ENCODE results near the gene ANKHD1.

ANKHD1 gene

DNA sequence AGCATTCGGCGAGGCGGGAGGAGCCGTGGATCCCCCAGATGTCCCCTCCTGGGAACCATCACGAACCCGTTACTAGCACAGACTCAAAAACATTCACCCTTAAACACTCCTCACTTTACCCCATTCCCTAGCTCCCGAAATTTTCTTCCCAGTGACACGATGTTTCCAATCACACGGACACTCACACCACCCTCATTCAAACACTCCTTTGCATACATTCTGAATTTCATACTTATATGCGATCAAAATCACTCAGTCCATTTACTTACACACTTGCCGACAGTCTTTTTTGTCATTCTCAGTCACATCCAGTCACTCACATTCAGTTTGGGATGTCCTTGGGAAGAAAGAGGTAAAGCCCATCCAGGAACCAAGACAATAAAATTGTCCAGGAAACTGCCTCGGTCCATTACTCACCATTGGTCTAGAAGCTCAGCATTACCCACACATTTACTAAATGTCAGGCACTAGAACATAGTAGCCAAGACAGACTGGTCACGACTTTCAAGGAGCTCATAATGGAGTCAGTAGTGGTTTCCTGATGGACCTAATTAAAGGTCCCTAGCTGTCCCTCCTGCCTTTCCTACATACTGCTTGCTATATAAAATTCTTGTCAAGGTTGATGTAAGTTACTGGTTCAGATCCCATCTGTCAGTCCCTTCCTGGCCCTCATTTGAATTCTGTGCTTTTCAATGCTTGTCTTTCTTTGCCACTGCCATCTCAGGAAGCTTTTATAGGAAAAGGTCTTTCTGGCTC is 163.6 kb downstream of the ANKHD1 start:
- no peak for DNase-seq (ENCODE audit: extremely low spot score)
- TF ChIP-seq, protein P1, sequence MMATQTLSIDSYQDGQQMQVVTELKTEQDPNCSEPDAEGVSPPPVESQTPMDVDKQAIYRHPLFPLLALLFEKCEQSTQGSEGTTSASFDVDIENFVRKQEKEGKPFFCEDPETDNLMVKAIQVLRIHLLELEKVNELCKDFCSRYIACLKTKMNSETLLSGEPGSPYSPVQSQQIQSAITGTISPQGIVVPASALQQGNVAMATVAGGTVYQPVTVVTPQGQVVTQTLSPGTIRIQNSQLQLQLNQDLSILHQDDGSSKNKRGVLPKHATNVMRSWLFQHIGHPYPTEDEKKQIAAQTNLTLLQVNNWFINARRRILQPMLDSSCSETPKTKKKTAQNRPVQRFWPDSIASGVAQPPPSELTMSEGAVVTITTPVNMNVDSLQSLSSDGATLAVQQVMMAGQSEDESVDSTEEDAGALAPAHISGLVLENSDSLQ (IDR thresholded peaks at IDR 0.05): no peak
- no peak for TF ChIP-seq CTBP1 (IDR thresholded peaks at IDR 0.05; ENCODE audit: borderline replicate concordance)
- TF ChIP-seq NFRKB (IDR thresholded peaks at IDR 0.05): no peak
- TF ChIP-seq FOXA1 (IDR thresholded peaks at IDR 0.05): no peak
- no peak for TF ChIP-seq SP1 (IDR thresholded peaks at IDR 0.05)
- TF ChIP-seq ZNF384 (IDR thresholded peaks at IDR 0.05): no peak
- no peak for TF ChIP-seq FOXK2 (IDR thresholded peaks at IDR 0.05)
- no peak for TF ChIP-seq FOXM1 (IDR thresholded peaks at IDR 0.05; ENCODE audit: borderline replicate concordance)
- TF ChIP-seq ELF4 (IDR thresholded peaks at IDR 0.05): no peak
- no peak for TF ChIP-seq SUZ12 (IDR thresholded peaks at IDR 0.05)
- TF ChIP-seq L3MBTL2 (conservative IDR thresholded peaks at IDR 0.05): no peak
- TF ChIP-seq BHLHE40 (IDR thresholded peaks at IDR 0.05; ENCODE audit: borderline replicate concordance): no peak
- no peak for TF ChIP-seq LEF1 (IDR thresholded peaks at IDR 0.05; ENCODE audit: borderline replicate concordance)
- TF ChIP-seq TARDBP (IDR thresholded peaks at IDR 0.05): no peak
- TF ChIP-seq ARNT (IDR thresholded peaks at IDR 0.05): no peak
- no peak for TF ChIP-seq HDGF (IDR thresholded peaks at IDR 0.05; ENCODE audit: borderline replicate concordance)
- ChIA-PET CTCF (interaction anchor here (0.7 kb wide), 1 partner anchor 69 kb away, joined by 3 read pairs; no protein-coding TSS in a partner anchor), POLR2A (interaction anchor here (0.7 to 2.3 kb wide), 7 partner anchors 8 to 164 kb away, joined by 3 to 12 read pairs (median 3); partner anchors contain the start of genes ANKHD1, EIF4EBP3, HARS1 and HARS2)

DNA sequence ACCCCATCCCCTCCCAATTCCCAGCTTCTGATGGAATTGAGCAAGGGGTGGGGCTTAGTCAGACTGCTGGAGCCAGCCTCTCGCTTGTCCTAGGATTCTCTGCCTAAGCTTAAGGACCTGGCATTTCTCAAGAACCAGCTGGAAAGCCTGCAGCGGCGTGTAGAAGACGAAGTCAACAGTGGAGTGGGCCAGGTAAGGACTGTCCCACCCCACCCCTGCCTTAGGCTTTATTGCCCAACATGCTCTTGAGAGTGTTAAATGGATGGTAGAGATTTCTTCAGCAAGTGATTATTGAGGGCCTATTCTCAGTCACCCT is 164.1 kb downstream of the ANKHD1 start:
- no peak for TF ChIP-seq SUZ12 (IDR thresholded peaks at IDR 0.05)
- no peak for TF ChIP-seq ARNT (IDR thresholded peaks at IDR 0.05)
- TF ChIP-seq SP1 (IDR thresholded peaks at IDR 0.05): no peak
- TF ChIP-seq FOXK2 (IDR thresholded peaks at IDR 0.05): no peak
- TF ChIP-seq ELF4 (IDR thresholded peaks at IDR 0.05): no peak
- POLR2A ChIA-PET: interaction anchor here (0.7 to 2.3 kb wide), 8 partner anchors 8 to 165 kb away, joined by 3 to 12 read pairs (median 3); partner anchors contain the start of genes ANKHD1, HARS1, HARS2 and IK

DNA sequence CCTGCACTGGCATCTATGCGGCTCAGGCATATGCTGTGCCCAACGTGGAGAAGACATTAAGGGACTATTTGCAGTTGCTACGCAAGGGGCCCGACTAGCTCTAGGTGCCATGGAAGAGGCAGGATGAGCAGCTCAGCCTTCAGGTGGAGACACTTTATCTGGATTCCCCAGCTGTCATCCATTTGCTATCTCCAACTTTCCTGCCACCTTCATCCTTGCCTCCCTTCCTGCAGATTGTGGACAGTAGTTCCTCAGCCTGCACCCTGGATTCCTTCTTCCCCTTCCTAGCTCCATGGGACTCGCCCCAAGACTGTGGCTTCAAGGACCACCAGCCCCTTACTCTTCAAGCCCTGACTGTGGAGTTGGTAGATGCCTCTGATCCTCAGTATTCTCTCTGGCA is 165.0 kb downstream of the ANKHD1 start:
- POLR2A ChIA-PET: interaction anchor here (1.0 to 2.8 kb wide), 5 partner anchors 9 to 81 kb away, joined by 3 to 15 read pairs (median 9); partner anchors contain the start of genes IK, NDUFA2 and SRA1
- CTCF ChIA-PET: no interaction called here
- TF ChIP-seq, protein P1 (IDR thresholded peaks at IDR 0.05): no peak
- TF ChIP-seq FOXK2 (IDR thresholded peaks at IDR 0.05) (no peak), CTBP1 (IDR thresholded peaks at IDR 0.05; ENCODE audit: borderline replicate concordance) (no peak), LEF1 (IDR thresholded peaks at IDR 0.05; ENCODE audit: borderline replicate concordance) (no peak), FOXM1 (IDR thresholded peaks at IDR 0.05; ENCODE audit: borderline replicate concordance) (no peak), TARDBP (IDR thresholded peaks at IDR 0.05) (no peak), ZNF384 (IDR thresholded peaks at IDR 0.05) (no peak), ELF4 (IDR thresholded peaks at IDR 0.05) (no peak), NFRKB (IDR thresholded peaks at IDR 0.05) (no peak), BHLHE40 (IDR thresholded peaks at IDR 0.05; ENCODE audit: borderline replicate concordance) (no peak), L3MBTL2 (conservative IDR thresholded peaks at IDR 0.05) (no peak), ARNT (IDR thresholded peaks at IDR 0.05) (no peak), SP1 (IDR thresholded peaks at IDR 0.05) (no peak), HDGF (IDR thresholded peaks at IDR 0.05; ENCODE audit: borderline replicate concordance) (no peak)
- DNase-seq (ENCODE audit: extremely low spot score): no peak

More for the DNA sequence above, 164.1 kb downstream of the ANKHD1 start:
- CTCF ChIA-PET: interaction anchor here (0.7 kb wide), 1 partner anchor 69 kb away, joined by 3 read pairs; no protein-coding TSS in a partner anchor
- no peak for DNase-seq (ENCODE audit: extremely low spot score)

DNA sequence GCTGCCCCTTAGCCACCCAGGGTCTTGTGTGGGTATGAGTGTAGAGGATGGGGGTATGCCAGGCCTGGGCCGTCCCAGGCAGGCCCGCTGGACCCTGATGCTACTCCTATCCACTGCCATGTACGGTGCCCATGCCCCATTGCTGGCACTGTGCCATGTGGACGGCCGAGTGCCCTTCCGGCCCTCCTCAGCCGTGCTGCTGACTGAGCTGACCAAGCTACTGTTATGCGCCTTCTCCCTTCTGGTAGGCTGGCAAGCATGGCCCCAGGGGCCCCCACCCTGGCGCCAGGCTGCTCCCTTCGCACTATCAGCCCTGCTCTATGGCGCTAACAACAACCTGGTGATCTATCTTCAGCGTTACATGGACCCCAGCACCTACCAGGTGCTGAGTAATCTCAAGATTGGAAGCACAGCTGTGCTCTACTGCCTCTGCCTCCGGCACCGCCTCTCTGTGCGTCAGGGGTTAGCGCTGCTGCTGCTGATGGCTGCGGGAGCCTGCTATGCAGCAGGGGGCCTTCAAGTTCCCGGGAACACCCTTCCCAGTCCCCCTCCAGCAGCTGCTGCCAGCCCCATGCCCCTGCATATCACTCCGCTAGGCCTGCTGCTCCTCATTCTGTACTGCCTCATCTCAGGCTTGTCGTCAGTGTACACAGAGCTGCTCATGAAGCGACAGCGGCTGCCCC is 165.6 kb downstream of the ANKHD1 start:
- TF ChIP-seq SUZ12 (IDR thresholded peaks at IDR 0.05) (no peak), HDGF (IDR thresholded peaks at IDR 0.05; ENCODE audit: borderline replicate concordance) (no peak), TARDBP (IDR thresholded peaks at IDR 0.05) (no peak), ZNF384 (IDR thresholded peaks at IDR 0.05) (no peak), CTBP1 (IDR thresholded peaks at IDR 0.05; ENCODE audit: borderline replicate concordance) (no peak), FOXM1 (IDR thresholded peaks at IDR 0.05; ENCODE audit: borderline replicate concordance) (no peak), ARNT (IDR thresholded peaks at IDR 0.05) (no peak), L3MBTL2 (conservative IDR thresholded peaks at IDR 0.05) (no peak), SP1 (IDR thresholded peaks at IDR 0.05) (no peak), FOXA1 (IDR thresholded peaks at IDR 0.05) (no peak), ELF4 (IDR thresholded peaks at IDR 0.05) (no peak), LEF1 (IDR thresholded peaks at IDR 0.05; ENCODE audit: borderline replicate concordance) (no peak), BHLHE40 (IDR thresholded peaks at IDR 0.05; ENCODE audit: borderline replicate concordance) (no peak), FOXK2 (IDR thresholded peaks at IDR 0.05) (no peak), NFRKB (IDR thresholded peaks at IDR 0.05) (no peak)
- TF ChIP-seq, protein P1 (IDR thresholded peaks at IDR 0.05): no peak
- POLR2A ChIA-PET: interaction anchor here (2.8 kb wide), 1 partner anchor 10 kb away, joined by 15 read pairs; the partner anchor contains the start of gene SRA1
- CTCF ChIA-PET: interaction anchor here (0.7 kb wide), 1 partner anchor 76 kb away, joined by 4 read pairs; no protein-coding TSS in a partner anchor
- DNase-seq (ENCODE audit: extremely low spot score): no peak

DNA sequence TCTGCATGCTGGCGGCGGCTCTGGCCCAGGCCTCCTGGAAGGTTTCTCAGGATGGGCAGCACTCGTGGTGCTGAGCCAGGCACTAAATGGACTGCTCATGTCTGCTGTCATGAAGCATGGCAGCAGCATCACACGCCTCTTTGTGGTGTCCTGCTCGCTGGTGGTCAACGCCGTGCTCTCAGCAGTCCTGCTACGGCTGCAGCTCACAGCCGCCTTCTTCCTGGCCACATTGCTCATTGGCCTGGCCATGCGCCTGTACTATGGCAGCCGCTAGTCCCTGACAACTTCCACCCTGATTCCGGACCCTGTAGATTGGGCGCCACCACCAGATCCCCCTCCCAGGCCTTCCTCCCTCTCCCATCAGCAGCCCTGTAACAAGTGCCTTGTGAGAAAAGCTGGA is 166.2 kb downstream of the ANKHD1 start:
- TF ChIP-seq ELF4 (IDR thresholded peaks at IDR 0.05) (no peak), ZNF384 (IDR thresholded peaks at IDR 0.05) (no peak), FOXA1 (IDR thresholded peaks at IDR 0.05) (no peak), LEF1 (IDR thresholded peaks at IDR 0.05; ENCODE audit: borderline replicate concordance) (no peak), HDGF (IDR thresholded peaks at IDR 0.05; ENCODE audit: borderline replicate concordance) (no peak), SUZ12 (IDR thresholded peaks at IDR 0.05) (no peak)
- DNase-seq (ENCODE audit: extremely low spot score): no peak
- CTCF ChIA-PET: interaction anchor here (0.7 kb wide), 1 partner anchor 75 kb away, joined by 4 read pairs; no protein-coding TSS in a partner anchor
- POLR2A ChIA-PET: interaction anchor here (2.8 kb wide), 1 partner anchor 10 kb away, joined by 15 read pairs; the partner anchor contains the start of gene SRA1
